Skeletal muscle cell (primary cell): ENCODE results near the gene KCNK4.
A peak's percentile ranks its signal among the peaks of the same experiment; 100 is the strongest.

Source experiments
- DNase-seq: peaks from one replicate; pipeline ENCODE4 v3.0.0-alpha.2; 2010; ENCODE audit warnings: low read depth
- H3K4me3 ChIP-seq: 2 replicates; pipeline ENCODE4 v1.5.1; 2011; ENCODE audit warnings: low read depth, mild to moderate bottlenecking, control low read depth, low read length, moderate library complexity

The KCNK4 gene

DNA sequence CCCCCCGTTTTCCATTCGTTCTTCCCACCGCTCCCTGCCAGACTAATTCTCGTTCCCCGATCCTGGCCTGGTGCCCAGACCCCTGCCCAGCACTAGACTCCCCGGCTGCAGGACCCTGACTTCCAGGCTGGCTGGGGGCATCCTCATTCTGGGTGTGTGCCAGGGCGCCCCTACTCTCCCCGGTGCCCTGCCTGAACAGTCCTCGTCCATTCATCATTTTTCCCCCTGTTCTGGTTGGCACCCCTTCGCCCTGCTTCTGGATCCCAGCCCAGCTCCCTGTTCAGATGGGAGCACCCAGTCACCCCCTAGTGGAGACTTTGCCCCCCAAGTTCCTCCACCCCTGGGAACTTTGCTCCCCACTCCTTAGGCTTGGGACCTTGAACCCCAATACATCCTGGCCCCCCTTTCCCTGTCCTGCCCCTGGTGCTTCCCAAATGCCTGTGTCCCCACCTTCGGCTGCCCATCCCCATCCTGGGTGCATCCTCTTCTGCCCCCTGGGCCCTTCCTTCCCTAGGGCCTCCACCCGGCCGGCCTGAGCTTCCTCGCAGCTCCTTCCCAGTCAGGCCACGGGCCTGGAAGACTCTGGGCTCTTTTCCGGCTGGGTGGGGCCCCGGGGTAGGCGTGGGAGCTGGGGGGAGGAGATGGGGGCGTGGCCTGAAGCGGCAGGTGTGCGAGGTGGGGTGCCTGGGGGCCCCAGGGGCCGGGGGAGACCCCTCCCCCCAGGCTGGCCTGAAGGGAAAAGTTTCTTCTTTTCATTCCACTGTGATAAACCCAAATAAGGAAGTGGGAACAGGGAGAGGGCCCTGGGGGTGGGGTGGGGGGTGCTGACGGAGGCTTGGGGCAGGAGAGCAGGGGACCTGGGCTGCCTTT is 38.9 kb upstream of the KCNK4 start:
- peak overlapping the region; percentile 76 for H3K4me3 ChIP-seq
- DNase-seq = no peak

DNA sequence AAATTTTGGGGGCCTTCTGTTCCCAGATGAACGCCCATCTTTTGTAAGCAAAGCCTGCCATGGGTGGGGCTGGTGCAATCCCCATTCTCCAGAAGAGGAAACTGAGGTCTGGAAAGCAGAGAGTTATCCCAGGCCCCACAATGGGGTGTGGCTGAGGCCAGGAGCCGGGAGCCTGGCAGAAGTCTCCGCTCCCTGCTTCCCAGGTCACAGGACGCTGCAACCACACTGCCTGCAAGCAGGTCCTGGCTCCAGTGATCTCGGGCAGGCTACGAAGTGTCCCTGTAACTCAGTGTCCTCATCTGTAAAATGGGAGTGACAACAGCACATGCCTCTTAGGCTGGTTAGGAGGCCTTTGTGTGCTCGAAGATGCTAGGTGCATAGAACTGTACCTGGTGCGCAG is 38.1 kb upstream of the KCNK4 start:
- peak overlapping the region; percentile 76 for H3K4me3 ChIP-seq
- no peak for DNase-seq

DNA sequence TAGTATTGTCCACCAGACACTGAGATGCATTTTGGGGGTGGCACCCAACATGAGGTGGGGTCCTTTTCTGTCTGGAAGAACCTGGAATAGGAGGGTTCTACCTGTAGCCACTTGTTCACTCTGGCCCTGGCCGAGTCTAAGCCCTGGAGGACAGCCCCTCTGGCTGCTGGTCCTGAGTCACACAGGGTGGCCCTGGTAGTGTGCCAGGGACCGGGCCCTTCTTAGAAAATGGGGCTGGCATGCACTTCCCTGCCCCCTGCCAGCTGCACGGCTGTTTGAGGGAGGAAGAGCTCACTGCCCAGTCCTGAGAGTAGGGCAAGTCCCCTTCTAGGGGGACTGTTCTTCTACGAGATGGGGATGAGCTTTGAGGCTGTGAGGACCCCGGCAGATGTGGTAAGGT is 37.6 kb upstream of the KCNK4 start:
- H3K4me3 ChIP-seq = no peak overlapping the region
- no peak for DNase-seq

DNA sequence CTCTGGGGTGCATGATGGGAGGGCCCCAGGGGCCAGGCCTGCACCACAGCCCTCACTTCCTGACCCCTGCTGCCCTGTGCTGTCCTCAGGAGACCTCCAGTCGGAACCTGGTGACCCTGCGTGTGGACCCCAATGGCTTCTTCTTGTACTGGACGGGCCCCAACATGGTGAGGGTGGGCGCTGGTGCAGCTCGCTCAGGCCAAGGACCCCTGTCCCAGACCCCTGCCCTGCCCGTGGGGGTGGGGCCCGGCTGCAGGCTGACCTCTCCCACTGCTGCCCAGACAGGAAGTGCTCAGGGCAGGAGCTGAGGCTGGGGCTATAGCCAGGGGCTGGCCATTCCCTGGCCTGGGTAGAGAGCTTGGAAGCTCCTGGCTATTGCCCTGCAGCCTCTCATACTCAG is 36.8 kb upstream of the KCNK4 start:
- H3K4me3 ChIP-seq = no peak overlapping the region
- no peak for DNase-seq

DNA sequence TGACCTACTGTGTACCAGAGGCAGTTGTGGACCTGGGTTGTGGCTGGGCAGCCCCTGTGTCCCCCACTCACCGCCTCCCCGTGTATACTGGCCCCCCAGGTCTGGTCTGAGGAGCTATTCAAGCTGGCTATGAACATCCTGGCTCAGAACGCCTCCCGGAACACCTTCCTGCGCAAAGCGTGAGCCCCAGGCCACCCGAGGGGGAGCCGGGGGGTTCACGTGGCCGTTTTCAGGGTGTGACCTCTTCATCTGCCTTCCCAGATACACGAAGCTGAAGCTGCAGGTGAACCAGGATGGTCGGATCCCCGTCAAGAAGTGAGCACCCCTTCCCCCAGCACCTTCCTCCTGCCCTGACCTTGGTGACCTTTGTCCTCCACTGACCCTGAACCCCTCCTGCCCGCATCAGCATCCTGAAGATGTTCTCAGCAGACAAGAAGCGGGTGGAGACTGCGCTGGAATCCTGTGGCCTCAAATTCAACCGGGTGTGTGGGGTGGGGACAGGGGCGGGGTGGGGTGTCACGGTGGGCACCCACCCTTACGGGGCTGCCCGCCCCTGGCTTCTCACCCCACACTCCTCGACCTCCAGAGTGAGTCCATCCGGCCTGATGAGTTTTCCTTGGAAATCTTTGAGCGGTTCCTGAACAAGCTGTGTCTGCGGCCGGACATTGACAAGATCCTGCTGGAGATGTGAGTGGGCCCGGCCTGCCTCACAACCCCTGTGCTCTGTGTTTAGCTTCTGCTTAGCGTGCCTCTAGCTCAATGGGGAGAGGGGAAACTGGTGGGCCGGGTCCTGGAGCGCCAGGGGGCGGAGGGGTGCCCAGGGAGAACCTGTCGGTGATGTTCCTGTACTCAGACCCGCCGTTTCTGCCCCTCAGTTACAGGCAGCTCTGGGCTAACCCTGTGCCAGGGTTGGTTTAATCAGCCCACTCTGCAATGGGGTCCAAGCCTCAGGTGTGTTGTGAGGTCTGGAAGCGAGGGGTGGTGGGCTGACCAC is 35.7 kb upstream of the KCNK4 start:
- no peak for DNase-seq
- H3K4me3 ChIP-seq = no peak overlapping the region

DNA sequence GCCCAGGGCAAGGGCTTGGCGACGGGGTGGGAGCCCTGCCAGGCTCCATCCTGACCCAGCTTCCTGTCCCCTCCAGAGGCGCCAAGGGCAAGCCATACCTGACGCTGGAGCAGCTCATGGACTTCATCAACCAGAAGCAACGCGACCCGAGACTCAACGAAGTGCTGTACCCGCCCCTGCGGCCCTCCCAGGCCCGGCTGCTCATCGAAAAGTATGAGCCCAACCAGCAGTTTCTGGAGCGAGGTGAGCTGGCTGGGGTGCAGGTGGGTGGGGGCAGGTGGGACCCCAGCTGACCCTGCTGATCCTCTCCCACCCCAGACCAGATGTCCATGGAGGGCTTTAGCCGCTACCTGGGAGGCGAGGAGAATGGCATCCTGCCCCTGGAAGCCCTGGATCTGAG is 34.8 kb upstream of the KCNK4 start:
- H3K4me3 ChIP-seq = no peak overlapping the region
- no peak for DNase-seq

DNA sequence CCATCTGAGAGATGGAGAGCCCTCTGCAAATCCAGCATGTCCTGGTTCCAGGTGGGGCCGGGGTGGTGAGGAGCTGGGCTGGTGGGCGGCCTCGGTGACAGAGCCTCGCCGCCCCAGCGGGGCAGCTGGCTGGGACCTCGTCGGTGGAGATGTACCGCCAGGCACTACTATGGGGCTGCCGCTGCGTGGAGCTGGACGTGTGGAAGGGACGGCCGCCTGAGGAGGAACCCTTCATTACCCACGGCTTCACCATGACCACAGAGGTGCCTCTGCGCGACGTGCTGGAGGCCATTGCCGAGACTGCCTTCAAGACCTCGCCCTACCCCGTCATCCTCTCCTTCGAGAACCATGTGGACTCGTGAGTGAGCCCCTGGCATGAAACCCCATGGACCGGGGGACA is 32.7 kb upstream of the KCNK4 start:
- no peak for DNase-seq
- H3K4me3 ChIP-seq = no peak overlapping the region

DNA sequence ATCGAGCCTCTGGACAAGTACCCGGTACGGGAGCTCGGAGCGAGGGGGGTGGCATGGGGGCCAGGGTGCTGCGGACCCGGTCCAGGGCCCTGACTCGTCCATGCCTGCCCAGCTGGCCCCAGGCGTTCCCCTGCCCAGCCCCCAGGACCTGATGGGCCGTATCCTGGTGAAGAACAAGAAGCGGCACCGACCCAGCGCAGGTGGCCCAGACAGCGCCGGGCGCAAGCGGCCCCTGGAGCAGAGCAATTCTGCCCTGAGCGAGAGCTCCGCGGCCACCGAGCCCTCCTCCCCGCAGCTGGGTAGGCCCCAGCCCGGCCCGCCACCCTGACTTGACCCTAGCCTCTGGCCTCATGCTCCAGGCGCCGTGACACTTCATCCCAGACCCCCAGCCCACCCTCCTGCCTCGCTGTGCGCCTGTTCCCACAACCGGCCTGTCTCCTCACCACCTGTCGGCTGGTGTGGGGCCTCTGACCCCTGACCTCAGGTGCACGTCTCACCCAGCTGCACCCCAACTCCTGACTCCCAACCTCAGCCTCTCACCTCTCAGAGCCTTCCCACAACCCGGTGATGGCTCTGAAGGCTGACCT is 32.1 kb upstream of the KCNK4 start:
- DNase-seq = no peak
- H3K4me3 ChIP-seq = no peak overlapping the region

DNA sequence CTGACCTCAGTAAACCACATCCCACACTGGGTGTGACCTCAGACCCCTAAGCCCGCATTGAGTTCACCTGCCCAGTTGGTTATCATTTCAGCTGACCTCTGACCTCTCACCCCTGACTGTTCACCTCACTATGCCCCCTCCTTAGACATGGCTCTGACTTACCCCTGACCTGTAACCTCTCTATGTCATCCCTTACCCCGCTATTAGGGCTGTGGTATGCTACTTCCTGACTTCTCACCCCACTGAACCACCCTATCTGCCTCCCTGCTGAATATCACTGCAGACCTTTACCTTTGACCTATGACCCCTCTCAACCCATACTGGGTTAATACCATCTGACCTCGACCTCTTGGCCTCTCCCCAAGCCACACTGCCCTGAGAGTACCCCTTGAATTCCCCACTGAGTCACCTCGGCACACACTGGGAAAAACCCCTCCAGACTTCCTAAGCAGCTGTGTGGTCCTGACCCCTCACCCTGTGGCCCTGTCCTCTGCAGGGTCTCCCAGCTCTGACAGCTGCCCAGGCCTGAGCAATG is 31.5 kb upstream of the KCNK4 start:
- H3K4me3 ChIP-seq = no peak overlapping the region
- no peak for DNase-seq

DNA sequence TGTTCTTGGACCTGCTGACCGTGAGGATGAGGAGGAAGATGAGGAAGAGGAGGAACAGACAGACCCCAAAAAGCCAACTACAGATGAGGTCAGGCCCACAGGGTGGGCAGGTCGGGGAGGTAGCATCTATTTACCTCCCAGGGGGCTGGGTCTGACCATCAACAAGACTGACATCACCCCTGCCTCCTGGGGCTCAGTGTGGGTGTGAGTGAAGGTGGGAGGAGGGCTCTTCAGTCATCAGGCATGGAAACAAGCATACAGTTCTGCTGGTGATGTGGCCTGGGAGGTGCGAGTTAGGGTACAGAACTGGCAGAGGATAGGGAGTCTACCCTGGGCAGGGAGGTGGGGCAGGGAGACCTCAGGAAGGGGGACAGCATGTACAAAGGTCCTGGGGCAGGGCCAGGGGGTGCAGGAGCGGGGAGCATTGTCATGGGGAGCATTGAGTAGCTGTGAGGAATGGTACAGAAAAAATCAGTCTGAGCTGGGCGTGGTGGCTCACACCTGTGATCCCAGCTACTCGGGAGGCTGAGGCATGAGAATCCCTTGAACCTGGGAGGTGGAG is 30.9 kb upstream of the KCNK4 start:
- H3K4me3 ChIP-seq = no peak overlapping the region
- DNase-seq = no peak

DNA sequence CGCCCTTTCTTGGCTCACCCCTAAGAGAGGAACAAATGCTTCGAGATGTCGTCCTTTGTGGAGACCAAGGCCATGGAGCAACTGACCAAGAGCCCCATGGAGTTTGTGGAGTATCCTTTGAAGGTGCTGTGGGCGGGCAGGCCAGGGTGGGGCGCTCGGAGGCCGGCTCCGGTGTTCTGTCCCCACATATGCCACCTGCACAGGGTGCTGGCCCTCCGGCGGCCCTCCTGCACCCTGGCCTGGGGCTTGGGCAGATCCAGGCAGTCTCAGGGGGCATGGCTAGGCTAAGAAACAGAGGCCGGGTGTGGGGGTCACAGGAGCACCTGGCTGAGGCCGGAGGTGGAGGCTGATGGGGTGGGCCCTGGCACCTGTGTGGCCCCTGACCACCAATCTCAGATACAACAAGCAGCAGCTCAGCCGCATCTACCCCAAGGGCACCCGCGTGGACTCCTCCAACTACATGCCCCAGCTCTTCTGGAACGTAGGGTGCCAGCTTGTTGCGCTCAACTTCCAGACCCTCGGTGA is 29.5 kb upstream of the KCNK4 start:
- no peak for DNase-seq
- no peak overlapping the region for H3K4me3 ChIP-seq

DNA sequence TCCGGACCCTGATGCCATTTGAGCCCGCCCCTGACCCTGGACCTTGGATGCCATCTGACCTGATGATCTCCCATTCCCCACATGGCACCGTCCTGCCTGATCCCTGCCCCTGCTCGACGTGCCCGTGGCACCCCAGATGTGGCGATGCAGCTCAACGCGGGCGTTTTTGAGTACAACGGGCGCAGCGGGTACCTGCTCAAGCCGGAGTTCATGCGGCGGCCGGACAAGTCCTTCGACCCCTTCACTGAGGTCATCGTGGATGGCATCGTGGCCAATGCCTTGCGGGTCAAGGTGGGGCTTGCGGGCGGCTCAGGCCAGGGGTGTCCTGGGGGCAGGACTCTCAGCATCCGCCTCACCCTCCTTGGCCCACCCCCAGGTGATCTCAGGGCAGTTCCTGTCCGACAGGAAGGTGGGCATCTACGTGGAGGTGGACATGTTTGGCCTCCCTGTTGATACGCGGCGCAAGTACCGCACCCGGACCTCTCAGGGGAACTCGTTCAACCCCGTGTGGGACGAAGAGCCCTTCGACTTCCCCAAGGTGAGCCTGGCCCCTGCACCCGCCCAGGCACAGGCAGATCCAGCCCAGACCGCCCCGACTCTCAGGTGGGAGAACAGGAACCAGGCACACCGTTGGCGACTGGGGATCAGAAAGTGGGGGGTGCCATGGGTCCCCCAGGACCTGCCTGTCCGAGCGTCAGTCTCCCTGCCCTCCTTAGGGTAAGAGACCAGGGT is 28.7 kb upstream of the KCNK4 start:
- no peak for DNase-seq
- H3K4me3 ChIP-seq = no peak overlapping the region

DNA sequence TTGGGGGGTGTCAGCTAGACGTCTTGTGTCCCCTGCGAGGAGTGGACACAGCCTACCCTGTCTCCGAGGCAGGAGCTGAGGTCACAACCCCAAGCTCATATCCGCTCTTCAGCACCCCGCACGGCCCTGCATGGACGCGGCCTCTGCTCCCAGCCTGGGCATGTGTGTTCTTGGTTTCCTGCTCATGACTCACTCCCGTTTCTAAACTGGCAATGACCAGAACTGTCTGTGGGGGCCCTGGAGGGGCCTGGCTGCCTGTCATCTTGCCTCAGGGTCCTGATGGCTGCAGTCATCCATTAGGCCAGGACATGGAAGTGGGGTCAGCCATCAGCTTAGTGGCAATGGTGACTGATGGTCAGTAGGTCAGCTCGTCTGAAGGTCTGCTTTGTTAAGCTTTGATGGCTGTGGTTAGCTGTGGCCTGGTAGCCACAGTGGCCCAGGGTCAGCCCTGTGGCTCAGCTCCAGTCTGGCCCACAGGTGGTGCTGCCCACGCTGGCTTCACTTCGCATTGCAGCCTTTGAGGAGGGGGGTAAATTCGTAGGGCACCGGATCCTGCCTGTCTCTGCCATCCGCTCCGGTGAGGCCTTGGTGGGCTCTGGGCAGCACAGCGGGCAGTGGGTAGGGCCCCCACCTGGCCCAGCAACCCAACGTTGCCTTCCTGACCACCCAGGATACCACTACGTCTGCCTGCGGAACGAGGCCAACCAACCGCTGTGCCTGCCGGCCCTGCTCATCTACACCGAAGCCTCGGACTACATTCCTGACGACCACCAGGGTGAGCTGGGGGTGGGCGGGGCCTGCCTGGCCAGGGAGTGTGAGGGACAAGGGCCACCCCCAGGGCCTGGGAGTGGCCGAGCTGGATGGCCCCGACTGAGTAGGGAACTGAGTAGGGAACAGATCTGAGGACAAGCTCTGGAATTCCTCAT is 27.8 kb upstream of the KCNK4 start:
- H3K4me3 ChIP-seq = no peak overlapping the region
- no peak for DNase-seq

DNA sequence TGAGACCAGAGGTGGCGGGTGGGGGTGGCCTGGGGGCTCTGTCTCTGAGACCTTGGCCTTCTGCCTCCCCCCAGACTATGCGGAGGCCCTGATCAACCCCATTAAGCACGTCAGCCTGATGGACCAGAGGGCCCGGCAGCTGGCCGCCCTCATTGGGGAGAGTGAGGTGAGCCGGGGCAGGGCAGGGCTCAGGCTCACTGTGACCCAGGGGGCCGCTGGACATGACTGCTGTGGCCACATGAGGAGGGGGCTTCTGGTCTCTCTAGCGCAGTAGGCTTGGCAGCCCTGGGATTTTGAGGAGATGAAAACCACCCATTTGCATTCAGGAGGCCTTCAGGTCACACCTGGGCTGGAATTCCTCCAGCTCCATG is 27.2 kb upstream of the KCNK4 start:
- H3K4me3 ChIP-seq = no peak overlapping the region
- DNase-seq = no peak

DNA sequence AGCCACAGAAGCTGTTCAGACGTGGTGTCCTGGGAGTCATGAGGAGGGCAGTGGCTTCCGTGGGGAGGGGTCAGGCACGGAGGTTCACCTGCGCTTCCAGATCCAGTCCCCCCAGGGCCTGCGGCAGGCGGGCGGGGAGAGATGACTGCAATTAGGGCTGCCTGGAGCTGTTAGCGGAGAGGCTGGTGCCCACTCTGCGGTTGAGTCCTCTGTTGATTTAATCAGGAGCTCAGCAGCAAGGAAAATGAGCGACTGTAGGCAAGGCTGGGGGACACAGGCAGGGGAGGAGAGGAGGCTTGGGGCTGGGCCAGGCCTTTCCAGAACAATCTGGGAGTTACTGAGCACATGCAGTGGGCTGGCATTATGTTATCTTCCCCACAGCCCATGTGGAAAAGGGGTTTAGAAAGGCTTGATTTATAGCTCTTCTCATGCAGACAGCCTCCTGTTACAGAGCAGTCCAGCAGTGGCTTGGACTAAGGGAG is 26.7 kb upstream of the KCNK4 start:
- no peak for DNase-seq
- no peak overlapping the region for H3K4me3 ChIP-seq

DNA sequence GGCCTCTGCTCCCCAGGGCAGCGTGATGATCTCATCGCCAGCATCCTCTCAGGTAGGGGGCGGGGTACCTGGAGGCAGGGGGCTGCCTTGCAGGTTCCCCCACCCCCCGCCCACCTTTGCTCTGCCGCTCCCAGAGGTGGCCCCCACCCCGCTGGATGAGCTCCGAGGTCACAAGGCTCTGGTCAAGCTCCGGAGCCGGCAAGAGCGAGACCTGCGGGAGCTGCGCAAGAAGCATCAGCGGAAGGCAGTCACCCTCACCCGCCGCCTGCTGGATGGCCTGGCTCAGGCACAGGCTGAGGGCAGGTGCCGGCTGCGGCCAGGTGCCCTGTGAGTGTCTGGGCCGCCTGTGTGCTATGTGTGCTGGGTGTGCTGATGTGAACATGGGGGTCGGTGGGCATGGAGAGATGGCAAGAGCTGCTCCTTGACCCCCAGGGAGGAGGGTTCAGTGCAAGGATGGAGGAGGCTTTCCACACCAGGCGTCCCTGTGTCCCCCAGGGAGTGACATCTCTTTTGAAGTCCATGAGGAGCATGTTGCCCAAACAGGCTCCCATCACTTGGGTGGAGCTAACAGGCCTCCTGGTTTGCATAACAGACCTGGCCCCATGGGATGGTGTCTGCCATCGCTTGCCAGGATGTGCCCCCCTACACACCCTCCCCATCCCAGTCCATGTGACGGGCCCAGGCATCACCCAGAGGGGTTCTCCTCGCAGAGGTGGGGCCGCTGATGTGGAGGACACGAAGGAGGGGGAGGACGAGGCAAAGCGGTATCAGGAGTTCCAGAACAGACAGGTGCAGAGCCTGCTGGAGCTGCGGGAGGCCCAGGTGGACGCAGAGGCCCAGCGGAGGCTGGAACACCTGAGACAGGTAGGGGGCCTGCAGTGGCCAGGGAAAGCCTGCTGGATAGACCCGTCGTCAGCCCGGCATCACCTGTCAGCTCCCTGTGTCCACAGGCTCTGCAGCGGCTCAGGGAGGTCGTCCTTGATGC is 25.6 kb upstream of the KCNK4 start:
- no peak for DNase-seq
- no peak overlapping the region for H3K4me3 ChIP-seq

DNA sequence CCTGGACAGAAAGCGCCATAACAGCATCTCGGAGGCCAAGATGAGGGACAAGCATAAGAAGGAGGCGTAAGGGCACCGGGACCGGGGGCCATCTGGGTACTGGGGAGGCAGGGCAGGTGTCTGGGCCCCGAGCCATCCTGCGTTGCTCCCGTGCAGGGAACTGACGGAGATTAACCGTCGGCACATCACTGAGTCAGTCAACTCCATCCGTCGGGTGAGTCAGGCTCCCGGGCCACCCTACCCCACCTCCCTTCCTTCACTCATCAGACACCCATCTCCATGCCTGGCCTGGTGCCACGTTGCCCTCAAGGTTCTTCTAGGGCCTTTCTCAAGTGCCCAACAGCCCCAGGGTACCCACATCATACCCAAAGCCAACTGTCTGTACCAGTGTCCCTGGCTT is 24.8 kb upstream of the KCNK4 start:
- no peak for DNase-seq
- no peak overlapping the region for H3K4me3 ChIP-seq
